CD4-positive, alpha-beta T cell (primary cell): ENCODE measurements around the gene WDR64. TPM values are rescaled to one million over a fixed set of nuclear protein-coding genes. Genes with fewer than 3 reads are reported as not detected.

Experiments used
- ATAC-seq: fragments of 200-7000 bp; cut with Tn5 transposase; one replicate; pipeline ENCODE4 v1.10.0; 2022; ENCODE audit warnings: mild to moderate bottlenecking; ENCODE audit not compliant: poor library complexity
- CTCF ChIA-PET: fragments of 350-600 bp; sonication (Branson Sonifier 250); formaldehyde crosslinking; loops from one replicate; lab custom pipeline; 2021; ENCODE audit warnings: antibody characterized with exemption, inconsistent platforms; lab: Charles Lee
- POLR2A ChIA-PET: fragments of 350-600 bp; sonication (Branson Sonifier 250); formaldehyde crosslinking; loops from one replicate; lab custom pipeline; 2021; ENCODE audit warnings: antibody characterized with exemption, inconsistent platforms; lab: Charles Lee
- DNase-seq, 14 experiments: peaks; one replicate each; pipeline ENCODE4 v3.0.0-alpha.2; 2013 to 2020; ENCODE audit warnings: mixed read lengths in 2 of 14
- H3K27ac ChIP-seq, 2 donors: one replicate each; pipeline versions ENCODE4 v1.5.1 to v1.7.0; 2013; ENCODE audit warnings: low read length in 2 of 2, low read depth in 1 of 2, mild to moderate bottlenecking in 1 of 2
- H3K27me3 ChIP-seq, 2 experiments: 1 replicate in 1 of 2; 2 replicates in 1 of 2; pipeline versions ENCODE4 v1.6.1 to v1.7.0; 2013; ENCODE audit warnings: low read length in 2 of 2, control low read depth in 1 of 2, mild to moderate bottlenecking in 1 of 2, moderate library complexity in 1 of 2; ENCODE audit not compliant: insufficient read depth in 2 of 2, control insufficient read depth in 1 of 2
- H3K36me3 ChIP-seq: one replicate; pipeline ENCODE4 v1.6.1; 2013; ENCODE audit warnings: low read length, control low read depth; ENCODE audit not compliant: insufficient read depth
- H3K4me1 ChIP-seq: one replicate; pipeline ENCODE4 v1.6.1; 2013; ENCODE audit warnings: low read length, control low read depth; ENCODE audit not compliant: insufficient read depth
- H3K4me3 ChIP-seq: one replicate; pipeline ENCODE4 v1.5.1; 2013; ENCODE audit warnings: mild to moderate bottlenecking, low read length, moderate library complexity
- H3K9me3 ChIP-seq, 2 experiments: 1 replicate in 1 of 2; 2 replicates in 1 of 2; pipeline versions ENCODE4 v1.6.1 to v1.7.0; 2013; ENCODE audit warnings: low read length in 2 of 2, mild to moderate bottlenecking in 2 of 2, control low read depth in 1 of 2, moderate library complexity in 1 of 2; ENCODE audit not compliant: control insufficient read depth in 1 of 2, insufficient read depth in 1 of 2
- H3K27ac Mint-ChIP-seq: one replicate; pipeline ENCODE4 v1.8.0; 2020; ENCODE audit warnings: mixed read lengths
- H3K27me3 Mint-ChIP-seq: one replicate; pipeline ENCODE4 v1.8.0; 2021; ENCODE audit warnings: mixed read lengths
- H3K36me3 Mint-ChIP-seq: one replicate; pipeline ENCODE4 v1.8.0; 2021; ENCODE audit warnings: low read depth, mixed read lengths
- H3K4me1 Mint-ChIP-seq: one replicate; pipeline ENCODE4 v1.8.0; 2021; ENCODE audit warnings: low read depth, mixed read lengths
- H3K4me3 Mint-ChIP-seq: one replicate; pipeline ENCODE4 v1.8.0; 2020; ENCODE audit warnings: mild to moderate bottlenecking, mixed read lengths
- H3K9me3 Mint-ChIP-seq: one replicate; pipeline ENCODE4 v1.8.0; 2020; ENCODE audit warnings: mixed read lengths
- intact Hi-C, 2 experiments: fragments of 100-400 bp; cut with DNase I in 1 of 2; cut with micrococcal nuclease in 1 of 2; formaldehyde crosslinking; loops; one replicate each; pipeline versions ENCODE4 v1.15.1 to v1.9.0; 2023 to 2025; cut with DNase I, micrococcal nuclease
- total RNA-seq, 174 experiments: library from RNA in 2 of 174; stranded (reverse) in 2 of 174; gene quantifications; one replicate each; pipeline ENCODE4 v1.2.3 and lab custom pipeline; 2021 to 2026
- TF ChIP-seq, protein P1 (sequence below): fragments of 200-600 bp; IDR thresholded peaks from one replicate; pipeline ENCODE4 v1.8.0; 2022; ENCODE audit warnings: antibody characterized with exemption, mild to moderate bottlenecking

WDR64 gene
- total RNA-seq, 2 experiments from 2014 or later, result 0.67 TPM; not detected in 1

GRCh38 chr1:241827264-241827663 lies 175.2 kb downstream of the WDR64 start:
- ChIA-PET CTCF (no interaction called here), POLR2A (no interaction called here)
- Mint-ChIP-seq H3K4me1 (no peaks in the 10 kb centered on the region), H3K4me3 (no peak overlapping the region), H3K27ac (no peak overlapping the region), H3K9me3 (no peaks in the 10 kb centered on the region), H3K27me3 (peaks cover 13% of the 10 kb centered on the region), H3K36me3 (no peaks in the 10 kb centered on the region)
- no peak overlapping the region for H3K4me3 ChIP-seq
- no peaks in the 10 kb centered on the region for H3K27me3 ChIP-seq
- no peak overlapping the region for H3K27ac ChIP-seq
- H3K9me3 ChIP-seq, result no peaks in the 10 kb centered on the region
- no peak for DNase-seq
- ATAC-seq, result no peak
- intact Hi-C loops, result no loop called here
- TF ChIP-seq, protein P1, sequence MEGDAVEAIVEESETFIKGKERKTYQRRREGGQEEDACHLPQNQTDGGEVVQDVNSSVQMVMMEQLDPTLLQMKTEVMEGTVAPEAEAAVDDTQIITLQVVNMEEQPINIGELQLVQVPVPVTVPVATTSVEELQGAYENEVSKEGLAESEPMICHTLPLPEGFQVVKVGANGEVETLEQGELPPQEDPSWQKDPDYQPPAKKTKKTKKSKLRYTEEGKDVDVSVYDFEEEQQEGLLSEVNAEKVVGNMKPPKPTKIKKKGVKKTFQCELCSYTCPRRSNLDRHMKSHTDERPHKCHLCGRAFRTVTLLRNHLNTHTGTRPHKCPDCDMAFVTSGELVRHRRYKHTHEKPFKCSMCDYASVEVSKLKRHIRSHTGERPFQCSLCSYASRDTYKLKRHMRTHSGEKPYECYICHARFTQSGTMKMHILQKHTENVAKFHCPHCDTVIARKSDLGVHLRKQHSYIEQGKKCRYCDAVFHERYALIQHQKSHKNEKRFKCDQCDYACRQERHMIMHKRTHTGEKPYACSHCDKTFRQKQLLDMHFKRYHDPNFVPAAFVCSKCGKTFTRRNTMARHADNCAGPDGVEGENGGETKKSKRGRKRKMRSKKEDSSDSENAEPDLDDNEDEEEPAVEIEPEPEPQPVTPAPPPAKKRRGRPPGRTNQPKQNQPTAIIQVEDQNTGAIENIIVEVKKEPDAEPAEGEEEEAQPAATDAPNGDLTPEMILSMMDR, result no peak
- no peaks in the 10 kb centered on the region for H3K4me1 ChIP-seq
- no peaks in the 10 kb centered on the region for H3K36me3 ChIP-seq

- Histone ChIP-seq H3K27me3 (no peaks in the 10 kb centered on the region), H3K27ac (no peak overlapping the region), H3K36me3 (no peaks in the 10 kb centered on the region), H3K4me1 (no peaks in the 10 kb centered on the region), H3K9me3 (no peaks in the 10 kb centered on the region), H3K4me3 (no peak overlapping the region)
- ChIA-PET CTCF (no interaction called here), POLR2A (no interaction called here)
- H3K27ac Mint-ChIP-seq, result no peak overlapping the region
- H3K36me3 Mint-ChIP-seq, result no peaks in the 10 kb centered on the region
- TF ChIP-seq, protein P1, result no peak
- DNase-seq (no peak), ATAC-seq (no peak)
- peaks cover 22% of the 10 kb centered on the region for H3K27me3 Mint-ChIP-seq
- no peaks in the 10 kb centered on the region for H3K4me1 Mint-ChIP-seq
- intact Hi-C loops, result no loop called here
- no peak overlapping the region for H3K4me3 Mint-ChIP-seq
- no peaks in the 10 kb centered on the region for H3K9me3 Mint-ChIP-seq
Measured at GRCh38 chr1:241828463-241829021, 176.5 kb downstream of the WDR64 start.

DNA sequence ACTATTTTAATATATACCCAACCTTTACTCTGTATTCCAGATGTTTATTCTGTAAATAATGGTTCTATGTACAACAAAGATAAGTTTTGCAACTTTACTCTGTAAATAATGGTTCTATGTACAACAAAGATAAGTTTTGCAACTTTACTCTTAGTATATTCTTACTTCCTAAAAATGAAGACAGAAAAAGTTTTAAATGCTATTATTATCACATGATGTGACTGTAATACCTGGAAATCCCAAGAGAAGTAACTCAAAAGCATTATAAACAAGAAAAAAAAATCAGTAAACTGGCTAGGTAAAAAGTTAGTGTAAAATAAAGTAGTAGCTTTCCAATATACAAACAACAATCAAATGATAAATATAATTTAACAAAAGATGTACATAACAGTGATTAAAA lies 177.4 kb downstream of the WDR64 start:
- Histone ChIP-seq H3K27ac (no peak overlapping the region), H3K27me3 (no peaks in the 10 kb centered on the region), H3K4me3 (no peak overlapping the region), H3K36me3 (no peaks in the 10 kb centered on the region), H3K9me3 (no peaks in the 10 kb centered on the region), H3K4me1 (no peaks in the 10 kb centered on the region)
- no peak for ATAC-seq
- intact Hi-C loops, result no loop called here
- Mint-ChIP-seq H3K27ac (no peak overlapping the region), H3K4me1 (no peaks in the 10 kb centered on the region), H3K36me3 (no peaks in the 10 kb centered on the region), H3K27me3 (peaks cover 28% of the 10 kb centered on the region), H3K9me3 (no peaks in the 10 kb centered on the region), H3K4me3 (no peak overlapping the region)
- DNase-seq, result no peak
- ChIA-PET POLR2A (no interaction called here), CTCF (no interaction called here)
- TF ChIP-seq, protein P1, result no peak
